PC-3 (cell line): ENCODE data around the gene ATP5ME.

Experiments used
- EZH2 ChIP-seq: fragments of 300-600 bp; sonication (generic); IDR thresholded peaks from one replicate; pipeline ENCODE4 v1.6.1; 2017; ENCODE audit warnings: antibody characterized with exemption, mild to moderate bottlenecking, low read length; ENCODE audit not compliant: unreplicated experiment
- EZH2phosphoT487 ChIP-seq: fragments of 300-600 bp; sonication (generic); IDR thresholded peaks from 2 replicates; pipeline ENCODE4 v1.6.1; 2018; ENCODE audit warnings: mild to moderate bottlenecking, antibody characterized with exemption, low read length, borderline replicate concordance
- TF ChIP-seq, protein P1 (sequence below): fragments of 300-600 bp; sonication (generic); conservative IDR thresholded peaks from 2 replicates; pipeline ENCODE4 v1.5.1; 2017; ENCODE audit warnings: antibody characterized with exemption, low read depth, mild to moderate bottlenecking, low read length

DNA sequence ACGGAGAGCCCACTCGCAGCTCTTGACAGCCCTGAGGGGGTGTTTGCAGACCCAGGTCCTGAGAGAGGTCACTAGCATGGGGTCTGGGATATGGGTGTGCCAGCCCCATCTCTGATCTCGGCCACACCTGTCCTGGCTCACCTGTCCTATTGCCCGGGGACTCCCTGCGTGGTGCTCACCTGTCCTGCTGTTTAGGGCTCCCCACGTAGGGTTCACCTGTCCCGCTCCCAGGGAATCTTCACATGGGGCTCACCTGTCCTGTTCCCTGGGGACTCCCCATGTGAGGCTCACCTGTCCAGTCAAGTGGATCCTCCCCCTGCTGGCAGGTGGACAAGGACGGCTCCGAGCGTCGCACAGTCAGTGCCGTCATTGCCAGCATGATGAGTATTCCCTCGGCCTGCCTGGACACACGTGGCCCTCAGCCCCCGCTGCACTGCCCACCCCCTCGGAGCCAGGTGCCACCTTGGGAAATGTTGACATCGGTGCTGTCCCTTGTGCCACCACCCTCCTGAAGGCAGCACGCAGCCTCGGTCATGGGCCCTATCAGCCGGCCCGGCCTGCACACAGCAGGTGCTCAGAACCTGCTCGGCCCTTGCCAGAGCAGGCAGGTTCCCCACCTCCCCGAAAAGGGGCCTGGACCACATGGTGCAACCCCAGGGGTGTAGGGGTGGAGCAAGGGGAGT lies 8.6 kb upstream of the ATP5ME start:
- TF ChIP-seq, protein P1, sequence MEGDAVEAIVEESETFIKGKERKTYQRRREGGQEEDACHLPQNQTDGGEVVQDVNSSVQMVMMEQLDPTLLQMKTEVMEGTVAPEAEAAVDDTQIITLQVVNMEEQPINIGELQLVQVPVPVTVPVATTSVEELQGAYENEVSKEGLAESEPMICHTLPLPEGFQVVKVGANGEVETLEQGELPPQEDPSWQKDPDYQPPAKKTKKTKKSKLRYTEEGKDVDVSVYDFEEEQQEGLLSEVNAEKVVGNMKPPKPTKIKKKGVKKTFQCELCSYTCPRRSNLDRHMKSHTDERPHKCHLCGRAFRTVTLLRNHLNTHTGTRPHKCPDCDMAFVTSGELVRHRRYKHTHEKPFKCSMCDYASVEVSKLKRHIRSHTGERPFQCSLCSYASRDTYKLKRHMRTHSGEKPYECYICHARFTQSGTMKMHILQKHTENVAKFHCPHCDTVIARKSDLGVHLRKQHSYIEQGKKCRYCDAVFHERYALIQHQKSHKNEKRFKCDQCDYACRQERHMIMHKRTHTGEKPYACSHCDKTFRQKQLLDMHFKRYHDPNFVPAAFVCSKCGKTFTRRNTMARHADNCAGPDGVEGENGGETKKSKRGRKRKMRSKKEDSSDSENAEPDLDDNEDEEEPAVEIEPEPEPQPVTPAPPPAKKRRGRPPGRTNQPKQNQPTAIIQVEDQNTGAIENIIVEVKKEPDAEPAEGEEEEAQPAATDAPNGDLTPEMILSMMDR: no peak
- TF ChIP-seq EZH2: no peak
- TF ChIP-seq EZH2phosphoT487: no peak
